ENCODE data around the gene RASAL2. TPM values are rescaled to one million over a fixed set of nuclear protein-coding genes. Genes with fewer than 3 reads are reported as not detected.
A peak's percentile ranks its signal among the peaks of the same experiment; 100 is the strongest.

The RASAL2 gene
- total and polyA plus RNA-seq, 2 of the 13 experiments (the other 11 are each of a cell fraction or from before 2014, with no cell fraction given): 5.4 to 5.9 TPM

GRCh38 chr1:178055779-178056471, 38.0 kb upstream of the RASAL2 start (continued):
- TF ChIP-seq, protein P1, sequence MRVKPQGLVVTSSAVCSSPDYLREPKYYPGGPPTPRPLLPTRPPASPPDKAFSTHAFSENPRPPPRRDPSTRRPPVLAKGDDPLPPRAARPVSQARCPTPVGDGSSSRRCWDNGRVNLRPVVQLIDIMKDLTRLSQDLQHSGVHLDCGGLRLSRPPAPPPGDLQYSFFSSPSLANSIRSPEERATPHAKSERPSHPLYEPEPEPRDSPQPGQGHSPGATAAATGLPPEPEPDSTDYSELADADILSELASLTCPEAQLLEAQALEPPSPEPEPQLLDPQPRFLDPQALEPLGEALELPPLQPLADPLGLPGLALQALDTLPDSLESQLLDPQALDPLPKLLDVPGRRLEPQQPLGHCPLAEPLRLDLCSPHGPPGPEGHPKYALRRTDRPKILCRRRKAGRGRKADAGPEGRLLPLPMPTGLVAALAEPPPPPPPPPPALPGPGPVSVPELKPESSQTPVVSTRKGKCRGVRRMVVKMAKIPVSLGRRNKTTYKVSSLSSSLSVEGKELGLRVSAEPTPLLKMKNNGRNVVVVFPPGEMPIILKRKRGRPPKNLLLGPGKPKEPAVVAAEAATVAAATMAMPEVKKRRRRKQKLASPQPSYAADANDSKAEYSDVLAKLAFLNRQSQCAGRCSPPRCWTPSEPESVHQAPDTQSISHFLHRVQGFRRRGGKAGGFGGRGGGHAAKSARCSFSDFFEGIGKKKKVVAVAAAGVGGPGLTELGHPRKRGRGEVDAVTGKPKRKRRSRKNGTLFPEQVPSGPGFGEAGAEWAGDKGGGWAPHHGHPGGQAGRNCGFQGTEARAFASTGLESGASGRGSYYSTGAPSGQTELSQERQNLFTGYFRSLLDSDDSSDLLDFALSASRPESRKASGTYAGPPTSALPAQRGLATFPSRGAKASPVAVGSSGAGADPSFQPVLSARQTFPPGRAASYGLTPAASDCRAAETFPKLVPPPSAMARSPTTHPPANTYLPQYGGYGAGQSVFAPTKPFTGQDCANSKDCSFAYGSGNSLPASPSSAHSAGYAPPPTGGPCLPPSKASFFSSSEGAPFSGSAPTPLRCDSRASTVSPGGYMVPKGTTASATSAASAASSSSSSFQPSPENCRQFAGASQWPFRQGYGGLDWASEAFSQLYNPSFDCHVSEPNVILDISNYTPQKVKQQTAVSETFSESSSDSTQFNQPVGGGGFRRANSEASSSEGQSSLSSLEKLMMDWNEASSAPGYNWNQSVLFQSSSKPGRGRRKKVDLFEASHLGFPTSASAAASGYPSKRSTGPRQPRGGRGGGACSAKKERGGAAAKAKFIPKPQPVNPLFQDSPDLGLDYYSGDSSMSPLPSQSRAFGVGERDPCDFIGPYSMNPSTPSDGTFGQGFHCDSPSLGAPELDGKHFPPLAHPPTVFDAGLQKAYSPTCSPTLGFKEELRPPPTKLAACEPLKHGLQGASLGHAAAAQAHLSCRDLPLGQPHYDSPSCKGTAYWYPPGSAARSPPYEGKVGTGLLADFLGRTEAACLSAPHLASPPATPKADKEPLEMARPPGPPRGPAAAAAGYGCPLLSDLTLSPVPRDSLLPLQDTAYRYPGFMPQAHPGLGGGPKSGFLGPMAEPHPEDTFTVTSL (CRISPR knock-in tag; IDR thresholded peaks at IDR 0.05; ENCODE audit: borderline replicate concordance): no peak
- TF ChIP-seq ZBTB10 (CRISPR knock-in tag; IDR thresholded peaks at IDR 0.05; ENCODE audit: borderline replicate concordance) (no peak), SRSF1 (optimal IDR thresholded peaks at IDR 0.05; ENCODE audit: low read depth, low read length) (no peak), HOXD1 (CRISPR knock-in tag; IDR thresholded peaks at IDR 0.05) (no peak), HHEX (CRISPR knock-in tag; IDR thresholded peaks at IDR 0.05) (no peak), SALL1 (CRISPR knock-in tag; IDR thresholded peaks at IDR 0.05) (peak; percentile 53; the same call in 1 of the 2 replicates), MIER2 (CRISPR knock-in tag; IDR thresholded peaks at IDR 0.05) (0 out of 2 replicates have a peak, but pooled peaks have one; percentile 35), NRL (CRISPR knock-in tag; IDR thresholded peaks at IDR 0.05; ENCODE audit: borderline replicate concordance) (no peak), ZNF138 (CRISPR knock-in tag; IDR thresholded peaks at IDR 0.05; ENCODE audit: low read depth) (no peak), NR2C2 (CRISPR knock-in tag; IDR thresholded peaks at IDR 0.05; ENCODE audit: borderline replicate concordance) (no peak), SMAD9 (CRISPR knock-in tag; IDR thresholded peaks at IDR 0.05) (no peak), GATAD1 (CRISPR knock-in tag; IDR thresholded peaks at IDR 0.05) (peak; percentile 39; the same call in 1 of the 2 replicates)
- TF ChIP-seq, protein P2, sequence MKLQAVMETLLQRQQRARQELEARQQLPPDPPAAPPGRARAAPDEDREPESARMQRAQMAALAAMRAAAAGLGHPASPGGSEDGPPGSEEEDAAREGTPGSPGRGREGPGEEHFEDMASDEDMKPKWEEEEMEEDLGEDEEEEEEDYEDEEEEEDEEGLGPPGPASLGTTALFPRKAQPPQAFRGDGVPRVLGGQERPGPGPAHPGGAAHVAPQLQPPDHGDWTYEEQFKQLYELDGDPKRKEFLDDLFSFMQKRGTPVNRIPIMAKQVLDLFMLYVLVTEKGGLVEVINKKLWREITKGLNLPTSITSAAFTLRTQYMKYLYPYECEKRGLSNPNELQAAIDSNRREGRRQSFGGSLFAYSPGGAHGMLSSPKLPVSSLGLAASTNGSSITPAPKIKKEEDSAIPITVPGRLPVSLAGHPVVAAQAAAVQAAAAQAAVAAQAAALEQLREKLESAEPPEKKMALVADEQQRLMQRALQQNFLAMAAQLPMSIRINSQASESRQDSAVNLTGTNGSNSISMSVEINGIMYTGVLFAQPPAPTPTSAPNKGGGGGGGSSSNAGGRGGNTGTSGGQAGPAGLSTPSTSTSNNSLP (IDR thresholded peaks at IDR 0.05; ENCODE audit: low read depth, low read length): peak; percentile 34; the same call in 1 of the 2 replicates

All from HepG2 (cell line).